ENCODE results near the gene KYAT1. TPM values are rescaled to one million over a fixed set of nuclear protein-coding genes. Genes with fewer than 3 reads are reported as not detected.

KYAT1 gene
- total RNA-seq, 4 donors from 2014 or later = 1.6 to 3.5 TPM; not detected in 2

GRCh38 chr9:128792978-128793686, 88.6 kb downstream of the KYAT1 start:
- Histone ChIP-seq H3K4me3 (no peak overlapping the region), H3K9me3 (no peaks in the 10 kb centered on the region), H3K27me3 (no peaks in the 10 kb centered on the region), H3K4me1 (peaks cover 3 to 8% (median 5%) of the 10 kb centered on the region in 4 donors), H3K36me3 (peaks cover 0 to 39% (median 17%) of the 10 kb centered on the region in 4 donors), H3K27ac (no peak overlapping the region)
- intact Hi-C loops (cut with DNase I; ENCODE audit: low total_unique reads) (no loop called here), in situ Hi-C loops (cut with MboI; ENCODE audit: low pct_ligation_motif_present in 1 of 4, low pct_unique_long_range_greater_than_20kb in 1 of 4, low sequenced_read_pairs in 3 of 4) (no loop called here)
- WGBS, 2 donors (ENCODE audit: low coverage in 1 of 2) = 94% methylated on average over 8 of the region's 8 CpGs; no CpG with 5 or more reads in 1 of the 2 donors
- DNase-seq = no peak
- no peak for TF ChIP-seq EP300 (IDR thresholded peaks at IDR 0.05; ENCODE audit: low read depth)
- no peak for TF ChIP-seq CTCF (IDR thresholded peaks at IDR 0.05)
- no peak for TF ChIP-seq POLR2A (IDR thresholded peaks at IDR 0.05)
- no peak for TF ChIP-seq POLR2AphosphoS5 (IDR thresholded peaks at IDR 0.05)

GRCh38 chr9:128792134-128792533, 89.6 kb downstream of the KYAT1 start:
- 92% methylated on average over 9 of the region's 9 CpGs; no CpG with 5 or more reads in 1 of the 2 donors for WGBS, 2 donors (ENCODE audit: low coverage in 1 of 2)
- Histone ChIP-seq H3K36me3 (peaks cover 0 to 29% (median 12%) of the 10 kb centered on the region in 4 donors), H3K4me1 (peaks cover 8 to 14% (median 11%) of the 10 kb centered on the region in 4 donors), H3K9me3 (no peaks in the 10 kb centered on the region), H3K4me3 (no peak overlapping the region), H3K27me3 (no peaks in the 10 kb centered on the region), H3K27ac (no peak overlapping the region)
- no peak for DNase-seq
- no peak for TF ChIP-seq POLR2A (IDR thresholded peaks at IDR 0.05)
- no peak for TF ChIP-seq EP300 (IDR thresholded peaks at IDR 0.05; ENCODE audit: low read depth)
- TF ChIP-seq POLR2AphosphoS5 (IDR thresholded peaks at IDR 0.05) = no peak
- TF ChIP-seq CTCF (IDR thresholded peaks at IDR 0.05) = no peak
- in situ Hi-C loops (cut with MboI; ENCODE audit: low pct_ligation_motif_present in 1 of 4, low pct_unique_long_range_greater_than_20kb in 1 of 4, low sequenced_read_pairs in 3 of 4) = no loop called here
- intact Hi-C loops (cut with DNase I; ENCODE audit: low total_unique reads) = no loop called here

- no peaks in the 10 kb centered on the region for H3K9me3 ChIP-seq
- no peak overlapping the region for H3K4me3 ChIP-seq
- no peak for DNase-seq
- H3K36me3 ChIP-seq = peaks cover 0 to 24% (median 10%) of the 10 kb centered on the region in 4 donors
- H3K27me3 ChIP-seq = no peaks in the 10 kb centered on the region
- no peak for TF ChIP-seq EP300 (IDR thresholded peaks at IDR 0.05; ENCODE audit: low read depth)
- TF ChIP-seq POLR2AphosphoS5 (IDR thresholded peaks at IDR 0.05) = no peak
- no peak for TF ChIP-seq POLR2A (IDR thresholded peaks at IDR 0.05)
- no peak for TF ChIP-seq CTCF (IDR thresholded peaks at IDR 0.05)
- H3K27ac ChIP-seq = no peak overlapping the region
- in situ Hi-C loops (cut with MboI; ENCODE audit: low pct_ligation_motif_present in 1 of 4, low pct_unique_long_range_greater_than_20kb in 1 of 4, low sequenced_read_pairs in 3 of 4) (no loop called here), intact Hi-C loops (cut with DNase I; ENCODE audit: low total_unique reads) (no loop called here)
- H3K4me1 ChIP-seq = peaks cover 8 to 20% (median 11%) of the 10 kb centered on the region in 4 donors
- WGBS, 2 donors (ENCODE audit: low coverage in 1 of 2) = 100% methylated on average over 4 of the region's 4 CpGs; no CpG with 5 or more reads in 1 of the 2 donors
Measured at GRCh38 chr9:128790536-128790935, 91.2 kb downstream of the KYAT1 start.

GRCh38 chr9:128788445-128788844, 93.3 kb downstream of the KYAT1 start:
- intact Hi-C loops (cut with DNase I; ENCODE audit: low total_unique reads) = no loop called here
- Histone ChIP-seq H3K9me3 (no peaks in the 10 kb centered on the region), H3K36me3 (peaks cover 0 to 17% (median 7%) of the 10 kb centered on the region in 4 donors), H3K4me3 (no peak overlapping the region), H3K27ac (peak overlapping the region in 1 of 4 donors; percentile 87), H3K27me3 (no peaks in the 10 kb centered on the region), H3K4me1 (peaks cover 8 to 20% (median 11%) of the 10 kb centered on the region in 4 donors)
- in situ Hi-C loops (cut with MboI; ENCODE audit: low pct_ligation_motif_present in 1 of 4, low pct_unique_long_range_greater_than_20kb in 1 of 4, low sequenced_read_pairs in 3 of 4) = no loop called here
- DNase-seq = no peak
- 88% methylated on average over 1 of the region's 1 CpG; no CpG with 5 or more reads in 1 of the 2 donors for WGBS, 2 donors (ENCODE audit: low coverage in 1 of 2)
- TF ChIP-seq CTCF (IDR thresholded peaks at IDR 0.05) (no peak), POLR2AphosphoS5 (IDR thresholded peaks at IDR 0.05) (no peak), EP300 (IDR thresholded peaks at IDR 0.05; ENCODE audit: low read depth) (no peak), POLR2A (IDR thresholded peaks at IDR 0.05) (no peak)
